Measurements from ENCODE around the gene KCNH2.

The KCNH2 gene

DNA sequence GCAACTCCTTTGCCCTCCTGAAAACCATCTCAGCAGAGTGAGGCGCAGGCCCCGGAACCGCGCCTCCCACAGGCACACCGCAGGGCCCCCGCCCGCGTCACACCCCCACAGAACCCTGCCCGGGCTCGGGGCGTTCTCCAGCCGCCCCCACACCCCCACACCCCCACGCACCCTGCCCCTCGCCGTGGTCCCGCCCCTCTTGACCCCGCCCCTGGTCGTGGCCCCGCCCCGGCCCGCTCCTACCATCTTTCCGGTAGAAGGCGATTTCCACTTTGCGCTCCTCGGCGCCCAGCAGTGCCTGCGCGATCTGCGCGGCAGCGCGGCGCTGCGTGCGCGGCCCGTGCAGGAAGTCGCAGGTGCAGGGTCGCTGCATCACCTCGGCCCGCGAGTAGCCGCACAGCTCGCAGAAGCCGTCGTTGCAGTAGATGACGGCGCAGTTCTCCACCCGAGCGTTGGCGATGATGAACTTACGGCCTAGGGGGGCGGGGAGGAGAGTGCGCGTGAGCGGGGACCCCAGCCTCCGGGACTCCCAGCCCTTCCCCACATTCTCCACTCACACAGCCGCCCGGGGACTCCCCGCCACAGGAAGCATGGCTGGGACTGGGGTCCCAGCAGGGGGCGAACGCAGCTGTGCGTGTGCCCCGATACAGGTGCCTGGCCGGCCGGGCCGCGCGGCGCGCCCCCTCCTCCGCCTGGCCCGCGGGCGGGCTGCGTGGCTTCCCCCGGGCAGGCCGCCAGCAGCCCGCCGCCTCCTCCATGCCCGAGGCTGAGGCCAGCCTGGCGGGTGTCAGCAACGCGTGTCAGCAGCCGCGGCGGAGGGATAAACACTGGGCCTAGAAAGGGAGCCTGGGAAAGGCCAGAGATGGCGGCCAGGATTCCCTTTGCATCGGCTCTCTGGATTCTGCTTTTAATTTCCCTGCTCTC, 3.4 kb downstream of the KCNH2 start:
- DNase-seq (ENCODE audit: low spot score) = peak; percentile 84

DNA sequence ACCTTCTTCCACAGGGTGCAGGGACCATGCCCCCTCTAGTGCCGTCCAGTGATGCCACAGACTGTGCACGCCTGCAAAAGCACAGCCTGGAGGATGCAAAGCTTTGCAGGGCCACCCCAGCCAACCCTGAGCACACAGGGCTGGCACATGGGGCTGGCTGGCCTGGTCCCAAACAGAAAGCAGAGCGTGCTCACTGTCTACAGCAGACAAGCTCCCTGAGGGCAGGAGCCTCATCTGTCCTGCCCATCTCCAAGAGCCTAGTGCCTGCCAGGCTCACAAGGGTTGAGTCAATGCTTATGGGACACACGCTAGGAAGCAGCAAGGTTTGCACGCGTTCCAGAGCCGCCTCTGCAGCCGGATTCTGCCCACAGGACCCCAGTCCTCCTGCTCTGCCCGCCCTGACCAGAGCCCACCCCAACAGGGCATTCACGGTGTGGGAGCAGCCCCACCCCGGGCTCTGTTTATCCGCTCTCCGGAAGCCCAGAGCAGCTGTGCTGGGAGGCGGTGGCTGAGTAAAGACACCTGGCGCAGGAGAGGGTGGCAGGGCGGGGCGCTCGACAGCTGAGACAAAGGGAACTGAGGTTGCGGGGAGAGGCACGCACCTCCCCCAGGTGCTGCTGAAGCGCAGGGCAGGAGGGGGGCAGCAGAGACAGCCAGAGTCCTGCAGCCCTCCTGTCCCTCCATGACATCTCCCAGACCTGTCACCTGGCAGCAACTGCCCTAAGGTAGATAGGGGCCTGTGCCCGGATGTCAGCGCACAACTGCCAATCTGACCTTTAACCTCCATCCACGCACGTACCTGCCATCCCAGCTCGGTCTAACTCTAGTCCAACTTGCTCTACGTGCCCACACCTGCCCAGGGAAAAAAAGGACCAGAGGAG, 4.3 kb downstream of the KCNH2 start:
- DNase-seq (ENCODE audit: low spot score) = peak; percentile 51

DNA sequence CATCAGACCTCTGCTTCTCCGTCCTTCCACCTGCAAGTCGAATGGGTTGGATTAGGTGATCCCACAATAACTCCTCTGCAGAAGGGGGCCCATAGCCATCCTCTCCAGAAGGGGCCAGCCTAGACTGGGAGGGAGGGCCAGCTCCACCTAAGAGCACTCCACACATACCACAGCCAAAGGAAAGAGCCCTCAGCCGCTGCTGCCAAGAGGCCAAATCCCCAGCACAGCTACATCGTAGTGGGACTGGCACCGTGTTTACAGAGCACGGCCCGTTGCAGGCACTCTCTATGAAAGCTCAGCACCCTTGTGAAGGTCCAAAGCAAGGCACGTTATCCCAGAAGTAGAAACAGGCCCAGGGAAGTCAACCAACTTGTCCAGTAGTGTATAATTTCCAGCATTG, 5.4 kb downstream of the KCNH2 start:
- DNase-seq (ENCODE audit: low spot score) = no peak

DNA sequence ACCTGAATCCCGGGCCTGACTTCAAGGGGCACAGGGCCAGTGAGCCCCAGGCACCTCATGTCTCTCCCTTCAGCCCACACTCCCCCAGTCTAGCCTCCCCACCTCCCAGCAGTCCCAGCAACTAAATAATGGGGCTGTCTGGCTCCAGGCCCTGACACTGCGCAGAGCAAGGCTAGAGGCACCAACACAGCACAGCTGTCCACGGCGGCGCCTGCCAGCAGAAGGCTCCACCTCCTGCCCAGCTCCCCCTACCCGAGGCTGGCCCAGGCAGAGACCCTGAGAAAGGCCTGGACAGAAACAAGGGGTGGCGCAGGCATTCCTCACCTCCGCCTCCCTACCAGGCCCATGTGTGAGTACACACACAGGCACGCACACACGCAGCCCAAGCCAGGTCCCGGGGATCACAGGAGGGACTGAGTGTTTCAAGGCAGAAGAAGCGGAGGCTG, 6.1 kb downstream of the KCNH2 start:
- no peak for DNase-seq (ENCODE audit: low spot score)

DNA sequence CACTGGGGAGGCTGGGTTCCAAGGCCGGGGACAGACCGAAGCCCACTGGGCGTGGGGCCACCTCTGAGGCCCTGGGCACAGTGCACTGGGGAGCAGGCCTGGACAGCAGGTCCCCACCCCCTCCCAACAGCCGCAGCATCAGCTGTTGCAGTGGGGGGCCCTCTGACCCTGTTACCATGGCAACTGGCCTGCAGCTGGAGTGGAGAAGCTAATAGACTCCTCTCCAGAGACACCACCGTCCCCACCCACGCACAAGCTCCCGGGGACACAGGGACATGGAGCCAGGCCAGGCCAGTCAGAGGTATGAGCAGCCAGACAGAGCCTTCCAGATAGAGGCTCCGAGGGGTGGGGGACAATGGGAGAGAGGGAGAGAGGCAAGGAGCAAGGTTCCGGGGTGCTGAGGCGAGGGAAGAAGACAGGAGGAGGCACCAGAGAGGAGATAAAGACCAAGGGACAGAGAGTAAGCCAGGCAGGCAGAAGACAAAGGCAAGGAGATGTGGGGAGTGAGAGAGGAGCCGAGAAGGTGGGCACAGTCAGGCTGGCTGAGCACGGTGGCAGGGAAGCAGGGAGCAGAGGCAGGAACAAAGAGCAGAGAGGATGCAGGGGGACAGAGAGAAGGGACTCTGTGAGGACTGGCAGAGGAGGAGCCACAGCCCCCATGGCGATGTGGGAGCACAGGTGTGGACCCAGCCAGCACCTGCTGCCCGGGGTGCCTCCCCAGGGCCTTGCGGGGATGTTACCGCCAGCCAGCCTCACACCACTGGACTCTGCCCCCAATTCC, 6.7 kb downstream of the KCNH2 start:
- DNase-seq (ENCODE audit: low spot score) = no peak

DNA sequence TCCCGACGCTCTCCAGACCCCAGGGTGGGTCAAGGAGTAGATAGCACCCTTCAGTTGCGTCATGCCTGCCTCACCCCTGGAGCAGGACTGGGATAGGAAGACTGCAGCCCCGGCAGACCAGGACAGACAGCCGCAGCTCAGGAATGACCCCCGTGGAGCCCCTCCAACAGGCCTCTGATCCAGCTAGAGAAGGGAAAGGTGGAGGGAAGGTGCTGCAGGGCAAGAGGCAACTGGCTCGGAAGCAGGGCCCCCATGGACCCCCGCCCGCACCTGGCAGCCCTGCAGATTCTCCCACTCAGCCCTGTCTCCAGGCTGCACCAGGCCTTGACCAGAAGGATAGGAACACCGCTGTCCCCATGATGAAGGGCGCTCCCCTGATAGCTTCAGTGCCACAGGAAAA, 7.7 kb downstream of the KCNH2 start:
- no peak for DNase-seq (ENCODE audit: low spot score)

DNA sequence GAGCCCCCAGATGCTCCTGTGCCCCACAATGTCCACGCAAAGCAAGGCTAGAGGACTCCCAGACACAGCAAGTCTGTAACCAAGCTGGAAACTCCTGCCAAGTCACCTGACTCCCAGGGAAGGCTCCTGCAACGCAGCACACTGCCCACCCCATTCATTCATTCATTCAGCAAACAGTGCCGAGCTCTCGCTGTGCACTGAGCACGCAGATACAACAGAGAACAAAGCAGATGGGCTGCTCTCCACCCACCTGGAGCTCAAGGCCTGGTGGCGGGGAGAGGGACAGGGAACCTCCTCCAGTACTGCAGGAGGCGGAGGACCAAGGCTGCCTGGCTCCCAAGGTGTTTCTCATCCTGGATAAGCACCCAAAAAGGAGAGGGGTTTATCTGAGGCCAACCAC, 8.6 kb downstream of the KCNH2 start:
- no peak for DNase-seq (ENCODE audit: low spot score)

DNA sequence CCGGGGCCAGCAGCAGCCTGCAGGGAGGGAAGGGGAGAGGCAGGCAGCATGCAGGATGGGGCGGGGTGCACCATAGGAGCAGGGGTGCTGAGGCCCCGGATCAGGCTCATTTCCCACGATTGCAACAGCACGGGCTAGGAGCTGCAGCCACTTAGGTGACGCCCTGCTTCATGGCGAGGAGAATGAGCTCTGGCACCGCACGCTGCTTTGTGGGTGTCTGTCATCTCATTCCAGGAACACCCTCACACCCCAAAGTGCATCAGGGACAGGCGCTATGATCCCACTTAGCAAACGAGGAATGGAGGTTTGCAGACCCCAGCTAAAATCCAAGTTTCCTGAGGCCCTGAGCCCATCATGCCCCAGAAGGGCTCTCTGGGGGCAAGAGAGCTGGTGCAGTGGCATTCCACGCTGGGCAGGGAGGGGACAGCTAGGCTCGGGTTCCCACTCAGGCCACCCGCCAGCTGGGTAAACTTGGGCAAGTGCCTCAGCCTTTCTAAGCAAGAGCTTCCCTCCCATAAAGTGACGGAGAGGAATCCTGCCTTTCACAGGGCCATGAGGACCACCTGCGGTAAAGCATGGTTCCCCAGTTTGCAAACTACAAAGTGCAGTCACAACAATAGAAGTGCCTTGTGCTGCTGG, 9.3 kb downstream of the KCNH2 start:
- DNase-seq (ENCODE audit: low spot score) = no peak

DNA sequence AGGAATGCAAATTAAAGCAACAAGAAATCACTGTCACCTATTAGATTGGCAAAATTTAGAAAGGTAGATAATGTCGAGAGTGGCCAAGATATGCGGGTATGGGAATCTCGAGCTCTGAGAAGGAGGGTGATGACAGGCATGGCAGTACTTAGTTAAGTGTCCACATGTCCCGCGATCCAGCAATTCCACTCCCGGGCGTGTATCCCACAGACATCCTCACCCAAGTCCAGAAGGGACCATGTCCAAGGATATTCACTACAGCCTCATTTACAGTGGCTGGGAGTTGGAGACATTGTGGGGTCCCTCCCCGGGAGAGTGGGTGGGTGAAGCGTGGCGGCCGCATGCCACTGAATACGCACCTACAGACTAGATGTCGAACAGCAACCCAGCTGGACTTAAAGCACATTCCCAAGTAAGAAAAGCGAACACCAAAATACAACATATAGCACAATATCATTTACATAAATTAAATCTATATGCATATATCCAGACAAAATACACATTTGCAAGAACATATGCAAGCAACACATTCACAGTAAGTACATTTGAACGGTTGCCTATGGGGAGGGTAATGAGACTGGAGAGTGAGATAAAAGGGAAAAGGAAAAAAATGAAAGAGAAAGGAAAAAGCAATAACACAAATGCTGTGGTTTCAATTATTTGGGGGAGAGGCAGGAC, 9.9 kb downstream of the KCNH2 start:
- no peak for DNase-seq (ENCODE audit: low spot score)

DNA sequence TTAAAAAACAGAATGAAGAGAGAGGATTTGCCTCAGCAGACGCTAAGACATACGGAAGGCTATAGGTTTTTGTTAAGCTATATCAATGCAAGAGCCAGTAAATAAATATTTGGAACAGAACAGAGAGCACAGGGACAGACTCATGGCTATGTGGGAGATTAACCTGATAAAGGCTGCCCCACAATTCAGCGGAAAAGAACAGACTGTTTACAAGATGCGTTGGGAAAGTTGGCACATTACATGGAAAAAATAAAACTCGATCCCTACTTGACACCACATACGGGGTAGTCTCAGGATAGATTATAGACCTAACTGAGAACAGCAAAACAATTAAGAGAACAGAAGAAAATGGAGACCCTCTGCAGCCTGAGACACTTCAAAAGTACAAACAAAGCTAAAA, 10.8 kb downstream of the KCNH2 start:
- DNase-seq (ENCODE audit: low spot score) = no peak

DNA sequence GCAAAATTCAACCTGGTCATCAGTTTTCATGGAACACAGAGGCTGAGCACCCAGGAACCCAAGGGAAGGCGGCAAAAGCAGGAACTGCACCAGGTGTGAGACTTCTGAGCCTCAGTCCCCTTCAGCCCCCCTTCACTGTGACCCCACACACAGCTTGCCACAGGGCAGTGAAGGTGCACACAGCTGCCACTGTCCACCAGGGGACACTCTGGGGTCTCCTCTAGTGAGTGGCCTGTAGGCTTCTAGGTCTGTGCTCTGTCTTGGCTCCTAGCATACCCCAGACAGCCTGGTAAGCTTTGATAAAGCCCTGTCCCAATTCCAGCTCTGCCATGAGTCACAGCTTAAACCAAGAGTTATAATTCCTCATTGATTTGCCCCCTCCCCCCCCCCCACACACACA, 12.1 kb downstream of the KCNH2 start:
- no peak for DNase-seq (ENCODE audit: low spot score)

DNA sequence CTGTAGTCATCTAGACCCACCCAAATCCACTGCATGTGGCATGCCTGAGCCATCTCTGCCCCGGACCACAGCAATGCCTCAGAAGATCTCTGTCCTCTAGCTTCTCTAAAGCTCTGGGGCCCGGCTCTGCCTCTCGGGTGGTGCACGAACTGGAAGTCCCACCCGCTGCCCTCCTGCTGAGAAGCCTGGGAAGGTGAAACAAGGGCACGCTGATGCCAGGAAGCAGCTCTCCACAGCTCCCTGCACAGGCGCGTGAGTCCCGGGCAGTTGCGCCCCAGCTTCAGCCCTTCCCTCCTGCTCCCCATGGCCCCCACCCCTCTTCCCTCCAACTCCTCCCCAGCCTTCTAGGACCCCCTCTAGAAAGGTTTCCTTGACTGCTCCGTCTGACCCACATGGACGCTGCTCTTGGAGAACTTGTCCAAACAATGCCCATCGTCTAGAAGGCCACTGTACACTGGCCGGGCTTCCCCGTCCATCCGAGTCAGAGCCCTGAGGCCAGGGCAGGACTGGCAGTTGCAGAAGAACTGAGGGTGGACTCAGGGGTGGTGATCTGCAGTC, 12.8 kb downstream of the KCNH2 start:
- DNase-seq (ENCODE audit: low spot score) = no peak

DNA sequence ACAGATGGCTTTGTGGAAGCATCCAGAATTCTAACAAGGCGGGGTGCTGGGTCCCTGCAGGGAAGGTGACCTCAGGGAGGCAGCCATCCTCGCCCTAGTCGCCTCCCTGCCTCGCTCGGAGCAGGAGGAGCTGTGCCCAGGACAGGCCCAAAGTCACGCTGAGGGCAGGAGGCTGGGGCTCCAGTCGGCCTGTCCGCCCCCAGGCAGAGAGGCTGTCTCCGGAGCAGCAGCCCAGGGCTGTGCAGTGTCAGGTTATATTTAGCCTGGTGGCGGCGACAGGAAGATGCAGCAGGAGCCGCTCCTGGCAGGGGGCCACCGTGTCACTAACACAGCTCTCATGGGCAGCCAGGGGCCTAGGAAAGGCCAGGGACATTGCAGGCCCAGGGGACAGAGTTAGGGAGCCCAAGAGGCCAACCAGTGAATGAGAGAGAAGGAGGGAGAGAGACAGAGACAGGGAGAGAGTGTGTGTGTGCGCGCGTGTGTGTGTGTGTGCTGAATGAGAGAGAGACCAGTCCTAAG, 13.5 kb downstream of the KCNH2 start:
- no peak for DNase-seq (ENCODE audit: low spot score)

DNA sequence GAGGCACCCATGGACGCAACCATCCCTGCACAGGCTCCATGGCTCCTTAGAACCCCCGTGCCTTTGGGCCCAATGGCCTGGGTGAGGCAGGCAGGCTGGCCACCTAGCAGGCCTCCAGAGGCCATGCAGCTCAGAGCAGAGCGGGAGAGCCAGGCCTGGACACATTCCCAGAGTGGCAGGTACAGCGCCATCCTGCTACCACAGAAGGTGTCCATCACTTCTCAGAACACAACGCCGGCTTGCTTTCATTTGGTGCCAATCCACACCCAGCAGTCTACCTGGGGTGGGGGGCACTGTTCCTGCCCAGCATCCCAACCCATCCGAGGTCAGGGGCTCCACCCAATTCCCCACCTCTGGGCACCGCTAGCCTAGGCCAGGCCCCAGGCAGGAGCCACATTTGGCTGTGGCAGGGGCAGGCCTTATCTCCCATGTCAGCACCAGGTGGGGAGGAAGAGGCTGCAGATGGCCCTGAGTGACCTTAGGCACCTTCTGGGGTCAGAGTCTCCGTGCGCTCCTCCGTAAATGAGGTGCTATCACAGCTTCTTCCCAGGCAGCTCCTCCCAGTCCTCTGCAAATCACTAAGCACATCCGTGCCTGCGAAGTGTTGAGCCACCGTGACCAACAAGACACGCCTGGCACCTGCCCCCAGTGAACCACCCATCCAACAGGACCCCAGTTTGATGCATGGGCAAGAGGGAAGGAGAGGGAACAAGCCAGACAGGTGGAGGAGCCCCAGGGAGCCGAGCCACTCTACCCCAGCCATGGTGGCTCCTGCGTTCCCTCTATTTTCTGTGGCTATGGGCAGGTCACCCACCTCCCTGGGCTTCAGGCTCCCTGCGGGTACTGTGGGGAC, 14.2 kb downstream of the KCNH2 start:
- no peak for DNase-seq (ENCODE audit: low spot score)

DNA sequence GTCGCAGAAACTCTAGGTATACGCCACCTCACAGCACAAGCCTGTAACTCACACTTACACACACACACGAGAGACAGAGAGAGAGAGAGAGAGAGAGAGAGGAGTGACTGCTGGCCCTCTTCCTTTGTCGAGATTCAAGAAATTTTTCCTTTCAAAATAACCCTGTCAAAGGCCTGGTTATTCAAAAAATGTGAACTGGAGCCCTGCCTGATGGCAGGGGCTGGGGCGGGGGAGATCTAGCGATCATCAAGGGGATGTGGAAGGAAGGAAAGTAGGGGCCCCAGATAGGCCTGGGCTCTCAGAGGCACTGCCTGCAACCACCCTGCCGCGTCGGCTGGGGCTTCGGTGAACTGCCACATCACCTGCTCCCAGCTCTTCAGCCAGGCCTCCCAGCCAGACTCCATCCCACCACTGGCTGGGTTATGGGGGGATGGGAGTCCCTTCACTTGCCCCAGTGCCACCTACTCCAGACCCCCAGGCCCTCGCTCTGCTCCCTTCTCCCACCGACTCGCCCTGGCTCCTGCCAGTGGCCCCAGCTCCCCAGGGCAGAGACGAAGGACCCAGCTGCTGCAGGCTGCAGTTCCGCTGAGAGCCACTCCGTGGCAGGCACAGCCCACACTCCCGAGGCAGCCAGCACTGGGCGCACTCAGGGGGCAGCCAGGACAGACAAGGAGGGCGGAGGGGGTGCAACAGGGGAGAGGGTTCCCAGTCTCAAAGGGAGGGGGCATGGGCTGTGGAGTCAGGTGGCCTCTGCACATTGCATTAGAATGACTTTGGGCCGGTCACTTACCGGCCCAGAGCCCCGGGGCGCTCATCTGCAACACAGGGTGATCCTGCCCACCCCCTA, 15.3 kb downstream of the KCNH2 start:
- peak; percentile 48 for DNase-seq (ENCODE audit: low spot score)

DNA sequence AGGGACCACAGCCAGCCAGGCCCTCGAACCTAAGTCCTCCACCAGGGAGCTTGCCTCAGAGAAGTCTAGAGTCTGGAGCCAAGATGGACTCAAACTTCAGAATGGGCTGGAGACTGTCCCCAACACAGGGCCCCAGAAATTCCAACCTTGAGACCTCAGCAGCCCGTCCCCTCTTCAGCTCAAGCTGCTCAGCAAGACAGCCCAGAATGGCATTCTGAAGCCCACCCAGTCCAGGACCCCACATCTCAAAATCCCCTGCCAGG, 15.9 kb downstream of the KCNH2 start:
- no peak for DNase-seq (ENCODE audit: low spot score)

DNA sequence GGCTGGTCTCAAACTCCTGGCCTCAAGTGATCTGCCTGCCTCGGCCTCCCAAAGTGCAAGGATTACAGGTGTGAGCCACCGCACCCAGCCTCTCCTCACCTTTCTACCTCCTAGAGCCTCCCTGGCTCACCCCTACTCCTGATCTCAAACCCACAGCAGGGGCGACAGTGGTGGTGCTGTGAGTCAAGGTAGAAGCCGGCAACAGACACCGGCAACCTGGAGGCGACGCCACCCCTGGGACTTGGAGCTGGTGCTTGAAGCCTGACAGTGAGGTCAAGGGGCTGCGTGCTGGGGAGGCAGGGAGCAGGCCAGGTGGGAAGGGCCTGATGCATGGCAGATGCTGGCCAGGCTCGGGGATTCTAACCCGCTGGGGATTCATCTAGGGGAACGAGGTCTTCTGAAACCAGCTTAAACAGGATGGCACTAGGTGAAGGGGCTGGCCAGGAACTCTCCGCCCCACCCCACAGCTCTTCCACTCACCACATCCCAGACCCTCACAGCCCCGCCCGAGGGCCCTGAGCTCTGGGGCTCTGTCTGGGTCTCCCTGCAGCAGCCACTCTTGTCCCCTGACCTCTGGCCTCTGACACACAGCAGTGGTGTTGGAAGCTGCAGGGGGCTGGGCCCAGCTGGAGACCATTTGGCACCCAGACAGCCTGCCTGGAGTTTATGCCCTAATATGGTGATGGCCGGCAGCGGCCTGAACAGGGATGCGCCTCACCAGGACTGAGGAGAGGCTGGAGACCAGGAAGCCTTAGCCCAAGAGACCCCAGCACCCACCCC, 16.4 kb downstream of the KCNH2 start:
- no peak for DNase-seq (ENCODE audit: low spot score)
